GM18526 (cell line): Measurements from ENCODE around the gene SORL1-AS1.

Source experiments
- POLR2A ChIP-seq: IDR thresholded peaks from 3 replicates; pipeline ENCODE4 v1.6.1; 2011; ENCODE audit not compliant: insufficient read length; ENCODE audit errors: extremely low read depth

Gene SORL1-AS1

GRCh38 chr11:121412711-121413415, 39.9 kb downstream of the SORL1-AS1 start:
- no peak for TF ChIP-seq POLR2A

- TF ChIP-seq POLR2A: no peak
Observed at GRCh38 chr11:121412000-121412587, 40.7 kb downstream of the SORL1-AS1 start.

DNA sequence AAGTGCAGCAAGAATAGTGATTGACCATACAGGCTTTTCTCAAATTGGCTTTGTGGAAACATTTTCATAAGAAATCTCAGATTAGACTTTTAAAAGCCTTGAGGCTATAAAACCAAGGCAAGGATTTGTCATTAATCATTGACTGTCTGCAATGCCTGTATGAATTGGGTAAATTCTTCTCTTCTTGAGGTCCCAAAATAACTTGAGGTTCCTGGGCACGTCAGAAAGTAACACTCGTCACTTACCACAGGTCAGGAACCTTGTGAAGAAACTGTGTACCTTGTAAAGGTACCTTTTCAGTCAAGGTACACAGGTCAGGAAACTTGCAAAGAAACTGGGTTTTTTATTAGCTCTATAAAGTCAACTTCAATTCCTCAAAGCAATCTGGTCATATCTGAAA, 43.9 kb downstream of the SORL1-AS1 start:
- no peak for TF ChIP-seq POLR2A

DNA sequence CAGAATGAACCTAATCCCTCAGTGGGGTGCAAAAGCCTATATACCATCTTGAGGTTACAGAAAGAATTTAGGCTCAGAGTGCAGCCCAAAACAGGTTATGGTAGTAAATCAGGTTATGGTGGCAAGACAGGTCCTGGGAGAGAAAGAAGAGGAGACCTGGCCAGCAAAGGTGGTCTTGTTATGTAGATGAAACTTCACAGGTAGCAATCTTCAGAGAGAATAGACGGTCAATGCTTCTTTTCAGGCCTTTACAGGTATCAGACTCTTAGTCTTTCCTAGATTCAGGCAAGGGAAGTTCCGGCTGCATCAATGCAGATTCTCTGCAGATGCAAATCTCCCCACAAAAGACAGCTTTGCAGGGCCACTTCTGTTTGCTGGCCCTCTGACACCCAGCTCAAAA, 46.5 kb downstream of the SORL1-AS1 start:
- no peak for TF ChIP-seq POLR2A

DNA sequence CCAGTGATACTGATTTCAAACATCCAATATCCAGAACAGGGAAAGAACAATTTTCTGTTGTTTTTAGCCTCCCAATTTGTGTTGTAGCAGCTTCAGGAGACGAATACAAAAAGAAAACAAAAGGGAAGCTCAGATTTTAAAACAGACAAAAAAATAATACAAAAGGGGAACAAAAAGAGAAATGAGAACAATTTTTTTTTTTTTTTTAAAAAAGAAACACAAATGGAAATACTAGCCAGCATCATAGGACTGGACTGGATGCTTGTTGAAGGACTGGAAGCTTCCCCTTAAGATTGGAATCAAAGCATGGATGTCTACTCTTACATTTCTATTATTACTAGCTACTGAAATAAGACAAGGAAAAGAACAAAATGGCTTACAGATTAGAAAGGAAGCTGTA, 47.1 kb downstream of the SORL1-AS1 start:
- TF ChIP-seq POLR2A: no peak

DNA sequence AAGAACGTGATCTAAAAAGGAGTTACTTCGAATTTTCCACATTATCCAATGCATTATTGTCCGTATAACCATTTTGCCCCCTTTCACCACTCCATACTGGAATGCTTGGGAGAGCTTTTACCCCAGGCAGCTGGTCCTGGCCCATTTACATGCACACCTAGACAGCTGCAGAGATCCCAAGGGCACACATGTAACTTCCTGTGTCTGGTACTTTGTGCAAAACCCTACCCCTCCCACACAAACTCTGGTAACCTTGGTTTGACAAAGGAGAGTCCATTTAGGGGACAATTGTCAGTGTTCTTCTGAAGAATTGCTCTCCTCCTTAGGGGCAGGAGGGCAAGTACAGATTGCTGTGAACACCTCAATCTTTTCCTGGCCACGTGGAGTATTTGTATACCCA, 58.0 kb downstream of the SORL1-AS1 start:
- TF ChIP-seq POLR2A: no peak

GRCh38 chr11:121393855-121394254, 58.9 kb downstream of the SORL1-AS1 start:
- TF ChIP-seq POLR2A: no peak

DNA sequence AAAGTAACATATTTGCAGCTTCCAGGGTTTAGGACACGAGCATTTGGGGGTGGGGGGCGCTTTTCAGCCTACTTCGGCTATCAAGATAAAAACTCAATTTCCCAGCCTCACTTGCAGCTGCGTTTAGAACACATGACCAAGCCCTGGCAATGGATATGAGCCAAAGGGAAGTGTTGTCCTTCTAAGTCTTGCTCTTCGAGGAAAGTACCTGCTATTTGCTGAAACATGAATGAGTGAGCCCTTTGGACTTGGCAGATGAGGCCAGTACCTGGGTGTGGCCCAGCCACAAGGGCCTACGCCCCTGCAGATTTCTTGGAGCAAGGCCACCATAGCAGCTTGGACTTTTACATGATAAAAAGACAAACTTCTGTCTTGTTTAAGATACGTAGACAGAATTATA, 60.9 kb downstream of the SORL1-AS1 start:
- no peak for TF ChIP-seq POLR2A

DNA sequence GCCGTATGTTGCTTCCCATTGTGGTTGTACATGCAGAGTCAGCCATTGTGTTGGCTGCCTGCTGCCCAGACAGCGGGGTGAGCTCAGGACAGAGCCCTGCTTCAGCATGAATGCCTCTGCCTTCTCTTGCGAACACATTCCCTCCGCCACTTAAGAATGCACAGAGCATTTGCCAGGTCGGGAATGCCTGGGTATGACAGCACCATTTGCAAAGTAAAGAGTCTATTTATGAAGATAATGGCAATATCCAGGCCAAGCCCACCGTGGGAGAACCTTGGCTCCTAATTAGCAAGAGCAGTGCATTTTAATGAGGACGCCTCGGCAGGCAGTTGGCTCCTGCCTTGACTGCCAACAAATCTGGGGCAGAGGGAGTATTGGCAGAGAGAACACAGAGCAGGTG, 63.1 kb downstream of the SORL1-AS1 start:
- TF ChIP-seq POLR2A: no peak
